Ecto neural progenitor cell (in vitro differentiated cells): ENCODE data around the gene HIC1.

Experiments
- DNase-seq: peaks from one replicate; pipeline ENCODE4 v3.0.0-alpha.2; 2018; ENCODE audit warnings: low spot score

The HIC1 gene

GRCh38 chr17:2060681-2061440 is 6.0 kb downstream of the HIC1 start:
- no peak for DNase-seq

- DNase-seq = no peak
Measured at GRCh38 chr17:2061441-2061958, 6.6 kb downstream of the HIC1 start.

GRCh38 chr17:2062571-2063183 is 7.8 kb downstream of the HIC1 start:
- no peak for DNase-seq

GRCh38 chr17:2063261-2064146 is 8.6 kb downstream of the HIC1 start:
- no peak for DNase-seq

GRCh38 chr17:2064147-2064489 is 9.2 kb downstream of the HIC1 start:
- no peak for DNase-seq

- no peak for DNase-seq
Measured at GRCh38 chr17:2064520-2064971, 9.6 kb downstream of the HIC1 start.

- DNase-seq = peak; percentile 83
Measured at GRCh38 chr17:2064980-2065785, 10.3 kb downstream of the HIC1 start.

- DNase-seq = no peak
Measured at GRCh38 chr17:2065949-2066400, 11.1 kb downstream of the HIC1 start.

- no peak for DNase-seq
Measured at GRCh38 chr17:2067048-2067561, 12.2 kb downstream of the HIC1 start.

GRCh38 chr17:2067608-2068024 is 12.7 kb downstream of the HIC1 start:
- DNase-seq = no peak

- no peak for DNase-seq
Measured at GRCh38 chr17:2068031-2068518, 13.2 kb downstream of the HIC1 start.

GRCh38 chr17:2068519-2069051 is 13.7 kb downstream of the HIC1 start:
- no peak for DNase-seq

GRCh38 chr17:2070241-2071023 is 15.5 kb downstream of the HIC1 start:
- no peak for DNase-seq

GRCh38 chr17:2071024-2071385 is 16.1 kb downstream of the HIC1 start:
- no peak for DNase-seq

- no peak for DNase-seq
Measured at GRCh38 chr17:2071455-2072281, 16.8 kb downstream of the HIC1 start.

GRCh38 chr17:2074919-2075318 is 20.0 kb downstream of the HIC1 start:
- DNase-seq = no peak

- no peak for DNase-seq
Measured at GRCh38 chr17:2075336-2076086, 20.6 kb downstream of the HIC1 start.
